ENCODE results near the gene NUDT14.
A peak's percentile ranks its signal among the peaks of the same experiment; 100 is the strongest.

The NUDT14 gene

DNA sequence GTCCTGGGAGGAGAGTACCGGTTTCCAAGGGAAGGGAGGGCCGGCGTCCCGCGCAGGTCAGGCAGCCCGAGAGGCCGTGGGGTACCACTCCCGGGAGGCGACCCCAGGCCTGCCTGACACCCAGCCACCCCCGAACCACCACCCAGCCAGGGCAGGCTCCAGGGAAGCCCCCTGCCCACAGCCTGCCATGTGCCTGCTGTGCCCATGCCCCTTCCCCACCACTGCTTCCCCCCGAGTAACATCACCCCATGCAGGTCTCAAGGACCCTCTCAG lies 2.3 kb downstream of the NUDT14 start:
- Mint-ChIP-seq H3K9me3 (no peaks in the 10 kb centered on the region), H3K4me3 (no peak overlapping the region), H3K4me1 (peaks cover 13% of the 10 kb centered on the region), H3K27ac (no peak overlapping the region), H3K27me3 (peaks cover 9% of the 10 kb centered on the region), H3K36me3 (ENCODE audit: low read depth) (no peaks in the 10 kb centered on the region)
- no peak for ATAC-seq
- DNase-seq = no peak

DNA sequence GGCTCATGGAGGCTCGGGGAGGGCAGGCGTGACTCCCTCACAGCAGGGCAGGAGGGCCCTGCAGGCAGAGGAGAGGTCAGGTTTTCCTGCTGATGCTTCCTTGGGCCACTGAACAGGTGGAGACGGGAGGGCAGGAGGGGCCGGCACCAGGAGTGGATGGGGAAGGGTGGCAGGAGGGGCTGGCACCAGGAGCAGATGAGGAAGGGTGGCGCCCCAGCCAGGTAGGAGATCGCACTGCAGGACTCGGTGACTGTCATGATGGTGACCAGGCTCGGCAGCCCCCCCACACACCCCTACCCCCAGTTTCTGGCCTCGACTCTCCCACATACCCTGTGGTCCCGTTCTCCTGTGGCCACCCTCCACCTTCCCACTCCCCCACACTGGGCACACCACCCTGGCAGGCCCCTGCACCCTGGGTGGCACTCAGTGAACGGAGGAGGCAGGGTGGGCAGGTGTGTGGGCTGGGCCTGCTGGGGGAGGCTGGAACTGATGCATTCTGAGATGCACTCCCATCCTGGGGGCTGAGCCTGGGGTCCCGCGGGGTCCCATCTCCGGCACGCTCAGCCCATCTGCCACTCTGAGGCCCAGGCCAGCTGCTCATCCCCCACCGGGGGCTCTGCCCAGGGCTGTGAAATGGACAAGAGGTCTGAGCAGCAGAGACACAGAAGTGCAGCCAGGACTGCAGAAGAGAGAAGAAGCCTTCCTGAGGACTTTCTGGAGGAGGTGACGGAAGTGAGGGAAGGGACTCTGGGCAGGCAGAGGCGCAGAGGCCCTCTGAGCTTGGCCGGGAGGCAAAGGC lies 2.8 kb downstream of the NUDT14 start:
- no peak for DNase-seq
- no peak overlapping the region for H3K27ac Mint-ChIP-seq
- no peak for ATAC-seq
- peaks cover 7% of the 10 kb centered on the region for H3K27me3 Mint-ChIP-seq
- H3K4me3 Mint-ChIP-seq = no peak overlapping the region
- H3K4me1 Mint-ChIP-seq = peaks cover 13% of the 10 kb centered on the region
- H3K36me3 Mint-ChIP-seq (ENCODE audit: low read depth) = no peaks in the 10 kb centered on the region
- no peaks in the 10 kb centered on the region for H3K9me3 Mint-ChIP-seq

DNA sequence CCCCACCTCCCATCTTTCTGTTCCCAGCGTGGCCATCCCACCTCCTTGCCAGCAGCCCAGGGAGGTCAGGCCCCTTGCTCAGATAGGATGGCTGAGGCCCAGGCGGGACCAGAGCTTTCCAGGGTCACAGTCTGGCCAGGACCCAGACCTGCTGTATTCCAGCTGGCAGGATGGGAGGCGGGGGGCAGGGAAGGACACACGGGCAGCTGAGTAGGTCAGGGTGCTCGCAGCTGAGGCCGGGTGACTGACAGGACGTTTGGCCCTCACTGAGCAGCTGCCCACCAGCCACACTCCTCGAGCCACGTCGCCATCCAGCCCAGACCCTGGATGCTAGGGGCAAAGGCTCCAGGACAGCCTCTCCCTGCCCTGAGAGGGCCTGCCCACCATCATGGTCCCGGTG lies 4.0 kb downstream of the NUDT14 start:
- no peak overlapping the region for H3K4me3 Mint-ChIP-seq
- no peaks in the 10 kb centered on the region for H3K36me3 Mint-ChIP-seq (ENCODE audit: low read depth)
- DNase-seq (no peak), ATAC-seq (no peak)
- peaks cover 5% of the 10 kb centered on the region for H3K27me3 Mint-ChIP-seq
- no peaks in the 10 kb centered on the region for H3K9me3 Mint-ChIP-seq
- H3K27ac Mint-ChIP-seq = no peak overlapping the region
- H3K4me1 Mint-ChIP-seq = peaks cover 10% of the 10 kb centered on the region

DNA sequence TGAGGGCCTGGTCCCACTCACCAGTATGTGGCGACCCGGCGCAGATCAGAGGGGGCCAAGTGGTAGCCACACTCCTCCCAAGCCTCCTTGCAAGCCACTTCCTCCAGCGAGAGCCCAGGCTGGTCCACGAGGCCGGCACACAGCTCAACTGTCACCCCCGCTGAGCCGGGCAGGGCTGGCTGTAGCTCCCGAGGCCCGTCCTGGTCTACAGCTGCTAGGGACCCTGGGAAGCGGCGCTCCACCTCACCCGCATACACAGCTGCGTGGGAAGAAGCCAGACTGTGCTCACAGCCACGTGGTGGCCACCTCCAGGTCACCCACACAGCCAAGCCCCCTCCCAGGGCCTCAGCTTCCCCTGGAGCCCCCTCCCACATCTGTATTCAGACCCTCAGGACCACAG lies 4.6 kb downstream of the NUDT14 start:
- no peaks in the 10 kb centered on the region for H3K9me3 Mint-ChIP-seq
- H3K4me3 Mint-ChIP-seq = no peak overlapping the region
- peaks cover 5% of the 10 kb centered on the region for H3K27me3 Mint-ChIP-seq
- H3K36me3 Mint-ChIP-seq (ENCODE audit: low read depth) = no peaks in the 10 kb centered on the region
- no peak for ATAC-seq
- DNase-seq = no peak
- H3K4me1 Mint-ChIP-seq = peaks cover 8% of the 10 kb centered on the region
- no peak overlapping the region for H3K27ac Mint-ChIP-seq

DNA sequence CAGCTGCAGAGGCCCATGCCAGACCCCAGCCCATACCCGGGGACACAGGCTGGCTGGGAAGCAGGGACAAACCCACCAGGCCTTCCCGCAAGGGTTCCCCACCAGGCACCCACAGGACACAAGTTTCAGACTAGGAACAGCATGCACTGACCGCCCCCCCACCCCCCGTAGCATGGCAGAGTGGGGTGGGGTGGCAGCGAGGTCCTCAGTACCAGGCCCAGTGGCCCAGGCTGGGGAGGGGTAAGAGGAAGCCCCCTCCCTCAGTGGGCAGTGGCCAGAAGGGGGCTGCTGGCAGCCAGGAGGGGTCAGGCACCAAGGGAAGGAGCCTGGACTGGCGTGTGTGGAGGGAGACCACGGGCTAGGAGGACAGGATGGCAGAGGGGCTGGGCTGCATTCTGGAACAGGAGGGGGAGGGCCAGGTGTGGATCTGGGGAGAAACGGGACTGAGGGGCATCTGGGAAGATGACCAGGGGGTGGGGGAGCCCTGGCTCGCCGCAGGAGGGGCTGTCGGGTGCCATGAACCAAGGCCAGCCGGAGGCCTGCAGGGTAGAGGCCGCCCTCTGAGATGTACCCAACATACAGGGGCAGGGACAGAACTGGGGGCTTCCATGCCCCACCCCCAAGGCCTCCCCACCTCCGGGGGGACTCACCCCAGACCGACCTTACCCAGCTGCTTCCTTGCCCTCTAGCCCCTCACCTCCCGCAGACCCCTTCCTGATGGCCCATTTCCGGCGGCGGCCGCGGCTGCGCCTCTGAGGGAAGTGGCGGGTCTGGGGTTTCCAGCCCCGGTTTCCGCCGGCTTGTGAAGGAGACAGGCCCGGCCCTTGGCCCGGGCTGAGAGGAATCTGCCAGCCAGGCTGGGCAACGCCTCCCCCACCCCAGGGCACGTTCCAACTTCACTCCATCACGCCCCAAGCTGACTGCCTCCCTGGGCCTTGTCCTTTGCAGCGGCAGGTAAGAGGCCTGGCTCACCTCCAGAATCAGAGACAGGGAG lies 6.9 kb downstream of the NUDT14 start:
- no peaks in the 10 kb centered on the region for H3K9me3 Mint-ChIP-seq
- no peaks in the 10 kb centered on the region for H3K36me3 Mint-ChIP-seq (ENCODE audit: low read depth)
- DNase-seq (peak; percentile 54), ATAC-seq (peak; percentile 33)
- H3K4me3 Mint-ChIP-seq = no peak overlapping the region
- peaks cover 11% of the 10 kb centered on the region for H3K27me3 Mint-ChIP-seq
- H3K27ac Mint-ChIP-seq = no peak overlapping the region
- H3K4me1 Mint-ChIP-seq = peaks cover 10% of the 10 kb centered on the region

DNA sequence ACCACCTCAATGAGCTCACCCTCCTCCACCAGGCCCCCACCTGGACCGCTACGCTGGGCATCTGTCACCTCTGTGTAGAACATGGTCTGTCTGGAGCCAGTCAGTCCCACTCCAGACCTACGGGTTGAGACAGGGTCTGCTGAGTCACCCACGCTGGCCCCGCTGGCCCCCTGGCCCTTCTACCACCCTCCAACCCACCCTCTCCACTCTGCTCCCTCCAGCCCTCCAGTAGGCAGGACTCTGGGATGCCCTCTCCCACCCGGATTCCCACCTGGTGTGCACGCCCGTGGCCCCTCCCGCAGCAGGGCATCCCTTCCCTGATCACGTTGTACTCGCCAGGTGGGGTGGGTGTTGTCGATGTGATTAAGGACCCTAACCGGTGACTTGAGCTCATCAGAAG lies 8.0 kb downstream of the NUDT14 start:
- peaks cover 10% of the 10 kb centered on the region for H3K4me1 Mint-ChIP-seq
- no peak overlapping the region for H3K27ac Mint-ChIP-seq
- no peaks in the 10 kb centered on the region for H3K9me3 Mint-ChIP-seq
- no peaks in the 10 kb centered on the region for H3K36me3 Mint-ChIP-seq (ENCODE audit: low read depth)
- no peak for DNase-seq
- no peak for ATAC-seq
- H3K4me3 Mint-ChIP-seq = no peak overlapping the region
- H3K27me3 Mint-ChIP-seq = peaks cover 12% of the 10 kb centered on the region

DNA sequence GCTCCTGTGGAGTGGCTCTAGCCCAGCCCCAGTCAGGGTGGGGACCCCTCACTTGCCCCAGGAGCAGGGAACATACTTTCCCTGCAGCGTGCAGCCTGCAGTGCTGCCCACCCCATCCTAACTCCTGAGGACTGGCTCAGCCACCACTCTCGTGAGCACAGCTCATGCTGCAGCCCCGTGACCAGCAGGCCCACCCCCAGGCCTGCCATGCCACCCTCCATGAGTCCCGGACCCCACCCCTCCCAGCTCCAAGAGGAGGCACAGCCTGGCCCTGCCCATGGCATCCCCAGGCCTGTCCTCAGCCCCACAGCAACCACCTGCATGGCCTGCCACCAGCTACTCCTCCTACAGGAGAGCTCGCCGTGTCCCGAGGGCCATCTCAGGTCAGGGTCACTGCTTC lies 8.6 kb downstream of the NUDT14 start:
- no peak for ATAC-seq

DNA sequence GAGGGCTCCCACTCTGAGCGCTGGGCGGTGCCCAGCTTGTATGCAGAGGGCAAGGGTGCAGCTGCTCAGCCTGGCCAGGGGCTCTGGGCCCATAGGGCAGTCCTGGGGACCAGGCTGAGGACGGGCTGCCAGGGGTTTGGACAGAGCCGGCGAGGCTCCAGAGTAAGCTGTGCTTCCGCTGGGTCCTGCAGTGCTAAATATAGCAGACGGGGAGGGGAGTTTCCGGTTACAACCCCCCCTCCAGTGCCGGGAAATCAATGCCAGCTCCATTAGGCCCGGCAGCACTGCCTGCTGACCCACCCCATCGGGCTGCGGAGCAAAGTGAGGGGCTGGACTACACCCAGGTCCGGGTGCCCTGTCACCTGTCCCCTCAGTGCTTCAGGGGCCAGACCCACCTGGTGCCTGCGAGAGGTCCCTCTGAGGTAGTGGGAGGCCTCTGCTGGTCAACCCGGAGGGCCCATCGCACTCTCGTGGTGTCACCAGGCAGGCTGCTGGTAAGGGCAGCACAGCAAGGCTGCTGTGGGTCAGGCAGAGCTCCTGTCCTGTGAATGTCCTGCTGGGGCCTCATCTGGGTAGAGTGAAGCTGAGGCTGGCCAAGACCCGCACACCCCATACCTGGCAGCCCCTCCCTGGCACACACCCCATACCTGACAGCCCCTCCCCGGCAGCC lies 10.0 kb downstream of the NUDT14 start:
- DNase-seq = no peak
- peaks cover 19% of the 10 kb centered on the region for H3K27me3 Mint-ChIP-seq
- no peak overlapping the region for H3K4me3 Mint-ChIP-seq
- no peak for ATAC-seq
- peaks cover 10% of the 10 kb centered on the region for H3K4me1 Mint-ChIP-seq
- no peak overlapping the region for H3K27ac Mint-ChIP-seq
- no peaks in the 10 kb centered on the region for H3K36me3 Mint-ChIP-seq (ENCODE audit: low read depth)
- no peaks in the 10 kb centered on the region for H3K9me3 Mint-ChIP-seq

More for the DNA sequence above, 8.6 kb downstream of the NUDT14 start:
- Mint-ChIP-seq H3K9me3 (no peaks in the 10 kb centered on the region), H3K27me3 (peaks cover 12% of the 10 kb centered on the region), H3K4me1 (peaks cover 10% of the 10 kb centered on the region), H3K4me3 (no peak overlapping the region), H3K27ac (no peak overlapping the region), H3K36me3 (ENCODE audit: low read depth) (no peaks in the 10 kb centered on the region)
- no peak for DNase-seq

DNA sequence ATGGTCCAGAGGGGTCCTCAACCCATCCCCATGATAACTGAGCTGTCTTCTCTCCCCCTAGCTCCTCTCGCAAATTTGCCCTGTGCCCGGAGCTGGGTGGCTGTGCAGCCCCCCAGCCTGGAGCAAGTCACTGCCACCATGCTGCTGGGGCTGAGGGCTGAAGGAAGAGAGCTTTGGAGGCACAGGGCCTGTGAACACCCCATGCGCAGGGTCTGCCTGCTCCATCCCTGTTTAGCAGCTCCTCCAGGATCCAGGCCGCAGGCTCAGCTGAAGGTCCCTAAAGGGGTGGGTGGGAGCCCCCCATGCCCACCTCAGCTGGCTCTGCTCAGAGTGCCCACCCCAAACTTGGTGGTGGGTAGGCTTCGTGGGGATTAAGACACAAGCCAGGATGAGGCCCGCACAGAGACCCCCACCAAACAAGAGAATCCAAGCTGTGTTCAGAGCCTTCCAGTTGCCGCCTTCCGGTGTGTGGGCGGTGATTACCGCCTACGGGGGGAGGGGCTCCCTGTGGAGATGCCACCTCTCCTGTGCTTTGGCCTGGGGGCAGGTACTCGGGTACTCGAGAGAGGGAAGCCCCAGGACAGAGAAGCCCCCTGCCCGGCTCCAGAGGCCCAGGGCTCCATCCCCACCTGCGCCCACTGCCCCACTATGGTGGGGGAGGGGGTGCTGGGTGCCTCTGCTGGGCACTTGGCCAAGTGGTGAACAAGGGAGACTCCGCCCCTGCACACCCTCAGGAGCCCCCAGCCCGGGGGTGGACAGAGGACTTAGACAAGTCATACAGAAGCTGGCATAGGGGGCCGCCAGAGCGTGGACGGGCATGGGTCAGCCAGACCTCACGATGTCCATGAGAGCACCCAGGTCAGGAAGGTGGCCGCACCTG lies 11.1 kb downstream of the NUDT14 start:
- DNase-seq (no peak), ATAC-seq (no peak)
- H3K36me3 Mint-ChIP-seq (ENCODE audit: low read depth) = no peaks in the 10 kb centered on the region
- peaks cover 19% of the 10 kb centered on the region for H3K27me3 Mint-ChIP-seq
- peaks cover 8% of the 10 kb centered on the region for H3K4me1 Mint-ChIP-seq
- H3K4me3 Mint-ChIP-seq = peak overlapping the region; percentile 64
- H3K9me3 Mint-ChIP-seq = no peaks in the 10 kb centered on the region
- H3K27ac Mint-ChIP-seq = no peak overlapping the region

DNA sequence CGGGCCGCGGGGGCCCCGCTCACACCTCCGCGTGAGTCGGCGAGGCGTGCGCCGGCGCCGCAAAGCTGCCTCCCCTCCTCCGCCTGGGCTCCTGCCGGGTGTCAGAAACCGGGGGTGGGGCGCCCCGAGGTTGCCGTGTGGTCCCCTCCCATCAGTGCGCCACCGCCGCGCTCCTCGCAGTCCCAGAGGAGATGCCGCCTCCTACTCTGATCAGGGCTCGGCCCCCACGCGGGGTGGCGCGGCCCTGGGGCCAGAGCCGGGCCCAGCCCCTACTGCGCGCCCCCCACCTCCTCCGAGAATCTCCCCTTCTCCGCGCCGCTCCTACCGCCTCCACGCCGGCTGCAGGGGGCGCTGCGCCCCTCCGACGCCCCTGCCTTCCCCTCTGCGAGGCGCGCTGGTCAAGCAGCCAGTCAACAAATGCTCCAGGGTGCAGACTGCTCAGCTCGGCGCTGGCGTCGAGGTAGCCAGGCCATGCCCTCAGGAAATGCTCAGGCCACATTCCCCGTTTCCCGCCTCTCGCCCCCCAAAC lies 12.1 kb downstream of the NUDT14 start:
- Mint-ChIP-seq H3K9me3 (no peaks in the 10 kb centered on the region), H3K27ac (no peak overlapping the region), H3K4me3 (peak overlapping the region; percentile 64), H3K36me3 (ENCODE audit: low read depth) (no peaks in the 10 kb centered on the region), H3K27me3 (peaks cover 19% of the 10 kb centered on the region), H3K4me1 (peaks cover 3% of the 10 kb centered on the region)
- peak; percentile 48 for ATAC-seq
- DNase-seq = peak; percentile 60

DNA sequence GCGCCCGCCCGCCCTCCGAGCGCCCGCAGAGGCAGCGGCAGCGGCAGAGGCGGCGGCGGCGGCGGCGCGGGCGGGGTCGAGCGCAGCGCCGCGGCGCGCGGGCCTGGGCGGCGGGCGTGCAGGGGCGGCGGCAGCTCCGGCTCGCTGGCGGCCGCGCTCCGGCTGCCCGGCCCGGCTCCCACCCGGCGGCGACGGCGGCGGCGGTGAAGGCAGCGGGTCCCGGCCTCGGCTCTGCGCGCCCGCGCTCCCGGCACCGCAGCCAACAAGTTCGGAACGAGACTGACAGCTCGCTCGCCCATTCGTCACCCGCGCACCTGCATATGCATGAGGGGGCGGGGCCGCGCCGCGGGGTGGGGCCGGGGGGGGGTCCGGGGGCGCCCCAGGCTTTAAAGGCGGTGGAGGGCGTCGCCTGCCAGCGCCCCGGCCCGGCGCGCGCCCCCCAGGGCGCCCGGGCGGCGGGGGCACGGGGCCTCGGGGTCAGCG lies 12.6 kb downstream of the NUDT14 start, which contains the start of gene JAG2:
TSS of gene JAG2 (minus strand) at position 281 of the 483 bp plus-strand sequence. CDS start 356 bp downstream, outside the sequence.
- Mint-ChIP-seq H3K27ac (no peak within 1 kb of the TSS), H3K4me1 (peaks cover 3% of the 10 kb centered on the region), H3K4me3 (peak within 1 kb of the TSS; percentile 64), H3K27me3 (peaks cover 19% of the 10 kb centered on the region), H3K36me3 (ENCODE audit: low read depth) (no peaks in the 10 kb centered on the region), H3K9me3 (no peaks in the 10 kb centered on the region)
- peak; percentile 47 for DNase-seq
- peak; percentile 13 for ATAC-seq

DNA sequence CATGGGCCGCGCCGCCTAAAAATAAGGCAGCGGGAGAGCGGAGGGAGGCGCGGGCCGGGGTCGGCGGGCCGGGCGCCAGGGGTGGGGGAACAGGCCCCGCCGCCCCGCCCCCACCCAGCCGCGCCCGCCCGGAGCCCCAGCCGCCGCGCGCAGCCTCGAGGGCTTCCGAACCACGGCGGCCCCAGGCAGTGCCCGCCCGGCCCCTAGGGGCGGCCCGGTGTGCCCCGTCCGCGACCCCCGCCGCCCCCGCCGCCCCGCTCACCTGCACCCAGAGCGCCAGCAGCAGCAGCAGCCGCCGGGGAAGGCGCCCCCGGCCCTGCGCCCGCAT lies 13.1 kb downstream of the NUDT14 start:
- Mint-ChIP-seq H3K27me3 (peaks cover 19% of the 10 kb centered on the region), H3K9me3 (no peaks in the 10 kb centered on the region), H3K4me1 (peaks cover 3% of the 10 kb centered on the region), H3K36me3 (ENCODE audit: low read depth) (no peaks in the 10 kb centered on the region), H3K27ac (no peak overlapping the region), H3K4me3 (no peak overlapping the region)
- no peak for ATAC-seq
- DNase-seq = no peak

DNA sequence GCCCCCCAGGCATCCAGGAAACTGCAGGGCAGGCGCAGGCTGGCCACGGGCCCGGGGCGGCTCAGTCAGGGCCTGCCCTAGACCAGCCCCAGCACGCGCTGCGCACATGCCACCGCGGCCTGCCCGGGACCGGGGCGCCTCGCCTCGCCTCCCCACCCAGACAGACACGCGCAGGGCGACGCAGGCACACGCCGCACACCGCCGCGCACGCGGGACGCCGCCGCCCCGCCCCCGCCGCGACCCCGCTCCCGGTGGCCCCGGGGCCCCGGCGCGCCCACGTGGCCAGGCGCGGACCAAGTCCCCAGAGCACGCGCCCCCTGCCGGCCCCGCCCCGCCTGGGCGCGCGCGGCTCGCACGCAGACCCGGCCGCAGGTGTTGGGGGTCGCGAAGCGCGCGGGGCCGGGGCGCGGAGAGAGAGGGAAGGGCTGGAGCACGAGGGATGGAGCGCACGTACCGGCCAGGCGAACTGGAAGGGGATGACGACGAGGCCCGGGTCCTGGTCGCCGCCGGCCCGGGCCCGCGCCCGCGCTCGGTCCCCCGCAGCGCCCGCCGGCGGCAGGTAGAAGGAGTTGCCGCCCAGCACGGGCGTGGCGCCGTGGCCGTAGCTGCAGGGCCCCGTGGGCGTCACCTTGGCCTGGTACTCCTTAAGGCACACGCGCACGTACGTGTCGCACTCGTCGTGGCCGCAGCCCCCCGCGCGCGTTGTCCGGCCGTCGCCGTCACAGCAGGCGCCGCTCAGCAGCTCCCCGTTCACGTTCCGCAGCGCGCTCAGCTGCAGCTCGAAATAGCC lies 13.6 kb downstream of the NUDT14 start:
- Mint-ChIP-seq H3K36me3 (ENCODE audit: low read depth) (no peaks in the 10 kb centered on the region), H3K27me3 (peaks cover 19% of the 10 kb centered on the region), H3K9me3 (no peaks in the 10 kb centered on the region), H3K27ac (no peak overlapping the region), H3K4me3 (no peak overlapping the region), H3K4me1 (peaks cover 3% of the 10 kb centered on the region)
- DNase-seq (no peak), ATAC-seq (no peak)

Data from activated naive CD8-positive, alpha-beta T cell treated with anti-CD3 and anti-CD28 coated beads, Interleukin-2, amount 50 U/mL, for 24 hours (primary cell).